T-cell (primary cell): Measurements from ENCODE around the gene C20orf173. TPM values are rescaled to one million over a fixed set of nuclear protein-coding genes. Genes with fewer than 3 reads are reported as not detected.

ENCODE experiments used
- ATAC-seq, 4 experiments: fragments of 200-7000 bp in 3 of 4; fragments of 150-1000 bp in 1 of 4; cut with Tn5 transposase; replicated peaks in 1 of 4; 1 replicate in 3 of 4; 2 replicates in 1 of 4; pipeline ENCODE4 v1.10.0; 2021; ENCODE audit warnings: moderate library complexity in 3 of 4, mild to moderate bottlenecking in 2 of 4, moderate number of reproducible peaks in 1 of 4
- CTCF ChIA-PET, 2 donors: fragments of 300-600 bp; sonication (Branson Sonifier 250); formaldehyde crosslinking; loops; one replicate each; lab custom pipeline; 2022; ENCODE audit warnings: antibody characterized with exemption in 2 of 2; lab: Charles Lee
- POLR2A ChIA-PET, 2 donors: fragments of 300-600 bp; sonication (Branson Sonifier 250); formaldehyde crosslinking; loops; one replicate each; lab custom pipeline; 2022; ENCODE audit warnings: antibody characterized with exemption in 2 of 2; lab: Charles Lee
- DNase-seq, 35 experiments: peaks; one replicate each; pipeline versions ENCODE4 v3.0.0 to v3.0.0-alpha.2; 2013 to 2023
- H3K27ac ChIP-seq: one replicate; pipeline ENCODE4 v1.5.1; 2013; ENCODE audit warnings: low read length
- H3K27me3 ChIP-seq, 2 experiments: replicated peaks in 1 of 2; 1 replicate in 1 of 2; 2 replicates in 1 of 2; pipeline versions ENCODE4 v1.6.1 to v1.7.0; 2013; ENCODE audit warnings: low read length in 1 of 2, mixed read lengths in 1 of 2; ENCODE audit not compliant: control insufficient read depth in 2 of 2, insufficient read depth in 2 of 2; ENCODE audit errors: extremely low read depth in 1 of 2
- H3K36me3 ChIP-seq, 2 donors: 1 replicate in 1 of 2; 2 replicates in 1 of 2; pipeline versions ENCODE4 v1.6.1 to v1.7.0; 2013; ENCODE audit warnings: low read length in 1 of 2; ENCODE audit not compliant: control insufficient read depth in 2 of 2, insufficient read depth in 1 of 2; ENCODE audit errors: extremely low read depth in 1 of 2
- H3K4me1 ChIP-seq, 2 experiments: 1 replicate in 1 of 2; 2 replicates in 1 of 2; pipeline versions ENCODE4 v1.6.1 to v1.7.0; 2013; ENCODE audit warnings: low read length in 2 of 2, mixed read lengths in 1 of 2; ENCODE audit not compliant: insufficient read depth in 2 of 2, control insufficient read depth in 1 of 2; ENCODE audit errors: extremely low read depth in 1 of 2
- H3K4me3 ChIP-seq, 2 donors: 1 replicate in 1 of 2; 2 replicates in 1 of 2; pipeline versions ENCODE4 v1.5.1 to v1.7.0; 2013; ENCODE audit warnings: mild to moderate bottlenecking in 2 of 2, low read length in 1 of 2, moderate library complexity in 1 of 2; ENCODE audit not compliant: control insufficient read depth in 1 of 2; ENCODE audit errors: extremely low read depth in 1 of 2
- H3K9me3 ChIP-seq: 2 replicates; pipeline ENCODE4 v1.7.0; 2013
- H3K27ac Mint-ChIP-seq, 2 donors: one replicate each; pipeline ENCODE4 v1.8.0; 2020 to 2021; ENCODE audit warnings: mild to moderate bottlenecking in 2 of 2, mixed read lengths in 2 of 2
- H3K27me3 Mint-ChIP-seq, 2 donors: one replicate each; pipeline ENCODE4 v1.8.0; 2021 to 2022; ENCODE audit warnings: mixed read lengths in 2 of 2
- H3K36me3 Mint-ChIP-seq: one replicate; pipeline ENCODE4 v1.8.0; 2021; ENCODE audit warnings: mixed read lengths
- H3K4me1 Mint-ChIP-seq, 3 donors: one replicate each; pipeline ENCODE4 v1.8.0; 2020 to 2022; ENCODE audit warnings: mixed read lengths in 3 of 3, mild to moderate bottlenecking in 1 of 3
- H3K4me3 Mint-ChIP-seq, 3 donors: one replicate each; pipeline ENCODE4 v1.8.0; 2020 to 2022; ENCODE audit warnings: mild to moderate bottlenecking in 3 of 3, mixed read lengths in 3 of 3, moderate library complexity in 3 of 3
- H3K9me3 Mint-ChIP-seq, 3 donors: one replicate each; pipeline ENCODE4 v1.8.0; 2020 to 2022; ENCODE audit warnings: mixed read lengths in 3 of 3
- WGBS: methylation state at CpG from one replicate; pipeline ENCODE4 v1.1.5; 2013; ENCODE audit warnings: missing lambda C conversion rate; ENCODE audit not compliant: insufficient coverage; 5-methylcytosine and 5-hydroxymethylcytosine counted together
- total RNA-seq, 35 experiments: library from RNA in 6 of 35; stranded (reverse) in 6 of 35; fragments of 120-200 nt in 1 of 35; gene quantifications; one replicate each; pipeline versions ENCODE4 v1.2.1 to v1.2.4 and lab custom pipeline; 2013 to 2026

The C20orf173 gene, protein sequence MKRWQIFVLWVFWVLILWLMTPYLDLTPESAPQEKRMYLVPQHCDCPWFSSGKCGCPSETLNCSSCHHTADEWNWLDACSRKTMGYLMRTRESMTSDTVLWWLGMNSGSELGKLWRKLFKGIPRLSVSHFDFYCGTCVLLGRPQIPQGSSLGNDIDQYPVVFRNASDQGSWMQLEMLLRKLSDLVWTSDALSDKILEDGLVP
- not detected for total RNA-seq
- not detected for total RNA-seq (2013)
- 0 reads per million in 29 experiments for total RNA-seq (lab: John Stamatoyannopoulos, UW)

DNA sequence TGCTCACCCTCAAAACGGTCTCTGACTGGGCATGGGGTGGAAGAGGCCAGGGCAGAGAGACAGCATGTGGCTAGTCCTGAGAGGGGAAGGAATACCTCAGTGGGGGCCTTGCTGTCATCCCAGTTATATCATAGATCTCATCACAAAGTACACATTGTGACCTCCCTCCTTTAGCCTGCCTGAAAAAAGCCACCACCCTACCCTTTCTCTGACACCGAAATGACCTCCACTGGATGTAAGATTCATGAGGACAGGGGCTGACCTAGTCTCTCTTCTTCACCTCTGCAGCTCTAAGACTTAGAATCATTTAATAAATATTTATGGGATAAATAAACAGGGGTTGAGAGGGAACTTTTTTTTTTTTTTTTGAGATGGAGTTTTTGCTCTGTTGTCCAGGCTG is at the start of gene C20orf173:
TSS of gene C20orf173 (minus strand) at position 101 of the 400 bp plus-strand sequence. CDS start 279 bp downstream, outside the sequence.
- Mint-ChIP-seq H3K27ac (no peak within 1 kb of the TSS), H3K36me3 (no peaks in the 10 kb centered on the region), H3K4me1 (no peaks in the 10 kb centered on the region), H3K9me3 (no peaks in the 10 kb centered on the region), H3K27me3 (no peaks in the 10 kb centered on the region), H3K4me3 (no peak within 1 kb of the TSS)
- ATAC-seq (no peak), DNase-seq (no peak)
- ChIA-PET POLR2A (interaction anchor here in 1 of 2 donors (0.6 kb wide), 1 partner anchor 13 kb away, joined by 3 read pairs; no protein-coding TSS in a partner anchor), CTCF (interaction anchor here (0.7 kb wide), 2 partner anchors 11 to 75 kb away, joined by 3 to 5 read pairs; no protein-coding TSS in a partner anchor)
- H3K27ac ChIP-seq = no peak within 1 kb of the TSS
- no peaks in the 10 kb centered on the region for H3K9me3 ChIP-seq
- H3K4me3 ChIP-seq = no peak within 1 kb of the TSS
- no peaks in the 10 kb centered on the region for H3K4me1 ChIP-seq
- H3K27me3 ChIP-seq = no peaks in the 10 kb centered on the region
- H3K36me3 ChIP-seq = no peaks in the 10 kb centered on the region
- no CpG with 5 or more reads among the region's 2 CpGs for WGBS

DNA sequence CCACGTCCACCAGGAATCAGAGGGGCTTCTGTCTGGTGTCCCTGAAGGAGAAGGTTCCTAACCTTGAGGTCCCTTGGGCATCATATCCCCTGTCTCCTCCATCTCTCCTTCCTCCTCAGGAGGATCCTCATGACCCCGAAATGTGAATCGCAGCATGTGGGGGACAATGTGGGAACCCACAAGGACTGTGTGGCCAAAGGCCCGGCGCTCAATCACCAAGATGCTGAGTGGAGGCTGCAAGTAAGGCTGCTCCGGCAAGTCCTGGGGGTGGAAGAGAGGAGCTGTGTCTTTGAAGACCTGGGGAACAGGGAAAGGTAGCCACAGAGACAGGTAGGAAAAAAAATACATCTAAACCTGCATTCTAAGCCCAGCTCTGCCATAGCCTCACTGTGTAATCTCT is 49.7 kb upstream of the C20orf173 start:
- no peaks in the 10 kb centered on the region for H3K9me3 ChIP-seq
- no peak overlapping the region for H3K27ac Mint-ChIP-seq
- no peak overlapping the region for H3K4me3 Mint-ChIP-seq
- peaks cover 0 to 4% of the 10 kb centered on the region in 2 donors for H3K27me3 Mint-ChIP-seq
- no peak for DNase-seq
- no peaks in the 10 kb centered on the region for H3K36me3 Mint-ChIP-seq
- no peaks in the 10 kb centered on the region for H3K4me1 ChIP-seq
- H3K9me3 Mint-ChIP-seq = peaks cover 2 to 6% (median 4%) of the 10 kb centered on the region in 3 donors
- CTCF ChIA-PET = no interaction called here
- POLR2A ChIA-PET = no interaction called here
- H3K4me1 Mint-ChIP-seq = no peaks in the 10 kb centered on the region
- peaks cover 0 to 2% of the 10 kb centered on the region in 2 donors for H3K36me3 ChIP-seq
- no peak overlapping the region for H3K4me3 ChIP-seq
- peaks cover 0 to 18% of the 10 kb centered on the region in 2 experiments for H3K27me3 ChIP-seq
- no peak for ATAC-seq
- 100% methylated on average over 1 of the region's 6 CpGs for WGBS
- H3K27ac ChIP-seq = no peak overlapping the region

DNA sequence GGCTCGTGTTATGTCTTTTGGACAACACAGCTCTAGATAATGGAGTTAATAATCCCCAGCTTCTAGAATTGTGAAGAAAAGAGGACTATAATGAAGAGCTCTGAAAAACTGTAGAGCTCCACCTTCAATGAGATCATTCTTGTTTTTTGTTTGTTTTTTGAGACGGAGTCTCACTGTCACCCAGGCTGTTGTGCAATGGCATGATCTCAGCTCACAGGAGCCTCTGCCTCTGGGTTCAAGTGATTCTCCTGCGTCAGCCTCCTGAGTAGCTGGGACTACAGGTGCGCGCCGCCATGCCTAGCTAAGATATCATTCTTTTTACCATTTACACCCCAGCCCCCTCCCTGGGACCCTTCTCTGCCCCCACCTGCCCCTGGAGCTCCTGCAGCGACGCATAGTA is 49.0 kb upstream of the C20orf173 start:
- peaks cover 0 to 4% of the 10 kb centered on the region in 2 donors for H3K27me3 Mint-ChIP-seq
- POLR2A ChIA-PET = no interaction called here

DNA sequence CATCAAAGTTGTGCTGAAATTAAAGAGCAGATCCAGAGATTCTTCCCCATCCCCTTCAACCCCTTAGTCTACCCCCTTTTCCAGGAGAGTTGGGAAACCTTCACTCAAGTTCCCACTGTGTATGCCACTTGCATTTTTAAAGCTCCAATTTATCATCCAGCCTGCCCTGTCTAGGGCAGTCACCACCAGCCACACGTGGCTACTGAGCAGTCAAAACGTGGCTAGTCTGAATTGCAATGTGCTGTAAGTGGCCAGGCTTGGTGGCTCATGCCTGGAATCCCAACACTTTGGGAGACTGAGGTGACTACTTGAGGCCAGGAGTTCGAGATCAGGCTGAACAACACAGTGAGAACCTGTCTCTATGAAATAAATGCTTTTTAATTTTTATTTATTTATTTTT is 47.4 kb upstream of the C20orf173 start:
- Mint-ChIP-seq H3K27ac (no peak overlapping the region), H3K4me1 (no peaks in the 10 kb centered on the region), H3K27me3 (peaks cover 0 to 4% of the 10 kb centered on the region in 2 donors), H3K9me3 (peaks cover 4 to 11% (median 9%) of the 10 kb centered on the region in 3 donors), H3K4me3 (no peak overlapping the region), H3K36me3 (peaks cover 4% of the 10 kb centered on the region)
- Histone ChIP-seq H3K4me1 (no peaks in the 10 kb centered on the region), H3K36me3 (no peaks in the 10 kb centered on the region), H3K27me3 (peaks cover 0 to 13% of the 10 kb centered on the region in 2 experiments), H3K4me3 (no peak overlapping the region), H3K27ac (no peak overlapping the region), H3K9me3 (no peaks in the 10 kb centered on the region)
- ChIA-PET CTCF (no interaction called here), POLR2A (no interaction called here)
- ATAC-seq (no peak), DNase-seq (no peak)
- no CpG with 5 or more reads among the region's 3 CpGs for WGBS

More for the DNA sequence above, 49.0 kb upstream of the C20orf173 start:
- no peak overlapping the region for H3K4me3 ChIP-seq
- no peak overlapping the region for H3K27ac ChIP-seq
- peaks cover 0 to 18% of the 10 kb centered on the region in 2 experiments for H3K27me3 ChIP-seq
- H3K36me3 ChIP-seq = peaks cover 0 to 2% of the 10 kb centered on the region in 2 donors
- CTCF ChIA-PET = no interaction called here
- no peak for ATAC-seq
- H3K4me3 Mint-ChIP-seq = no peak overlapping the region
- H3K27ac Mint-ChIP-seq = no peak overlapping the region
- peaks cover 4 to 6% (median 4%) of the 10 kb centered on the region in 3 donors for H3K9me3 Mint-ChIP-seq
- H3K4me1 Mint-ChIP-seq = no peaks in the 10 kb centered on the region
- H3K36me3 Mint-ChIP-seq = no peaks in the 10 kb centered on the region
- DNase-seq = no peak
- no peaks in the 10 kb centered on the region for H3K9me3 ChIP-seq
- no peaks in the 10 kb centered on the region for H3K4me1 ChIP-seq
- WGBS = no CpG with 5 or more reads among the region's 8 CpGs

DNA sequence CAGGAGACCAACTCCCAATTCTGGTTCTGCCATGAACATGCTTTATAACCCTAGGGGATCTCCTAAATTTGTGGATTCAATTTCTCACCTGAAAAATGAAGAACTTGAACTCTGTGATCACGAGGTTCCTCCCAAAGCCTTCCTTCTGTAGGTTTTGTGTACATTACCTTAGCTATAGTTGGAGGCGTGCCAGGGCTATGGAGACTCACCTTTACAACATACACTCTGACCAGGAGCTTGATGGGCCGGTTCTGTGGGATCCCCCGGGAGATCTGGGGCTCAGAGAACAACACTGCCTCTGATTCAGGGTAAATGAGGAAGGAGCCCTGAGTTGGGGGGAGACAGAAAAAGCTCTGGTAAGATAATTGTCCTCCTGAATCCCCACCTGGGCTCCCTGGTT is 46.5 kb upstream of the C20orf173 start:
- Histone ChIP-seq H3K4me1 (no peaks in the 10 kb centered on the region), H3K9me3 (no peaks in the 10 kb centered on the region), H3K36me3 (no peaks in the 10 kb centered on the region), H3K27ac (no peak overlapping the region), H3K4me3 (no peak overlapping the region), H3K27me3 (peaks cover 0 to 13% of the 10 kb centered on the region in 2 experiments)
- no peak overlapping the region for H3K27ac Mint-ChIP-seq
- CTCF ChIA-PET = no interaction called here
- POLR2A ChIA-PET = no interaction called here
- H3K9me3 Mint-ChIP-seq = peaks cover 4 to 5% (median 5%) of the 10 kb centered on the region in 3 donors
- no peak overlapping the region for H3K4me3 Mint-ChIP-seq
- H3K4me1 Mint-ChIP-seq = no peaks in the 10 kb centered on the region
- peaks cover 0 to 4% of the 10 kb centered on the region in 2 donors for H3K27me3 Mint-ChIP-seq
- H3K36me3 Mint-ChIP-seq = peaks cover 4% of the 10 kb centered on the region
- no CpG with 5 or more reads among the region's 4 CpGs for WGBS
- ATAC-seq (no peak), DNase-seq (no peak)

DNA sequence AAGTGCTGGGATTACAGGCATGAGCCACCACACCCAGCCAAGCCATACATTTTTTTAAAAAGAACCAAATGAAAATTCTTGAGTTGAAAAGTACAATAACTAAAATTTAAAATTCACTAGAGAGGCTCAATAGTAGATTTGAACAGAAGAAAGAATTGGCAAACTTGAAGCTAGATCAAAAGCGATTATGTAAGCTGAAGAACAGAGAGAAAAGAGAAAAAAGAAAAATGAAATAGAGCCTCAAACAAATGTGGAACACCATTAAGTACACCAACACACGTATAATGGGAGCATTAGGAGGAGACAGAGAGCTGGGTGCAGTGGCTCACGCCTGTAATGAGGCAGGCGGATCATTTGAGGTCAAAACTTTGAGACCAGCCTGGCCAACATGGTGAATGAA is 43.4 kb upstream of the C20orf173 start:
- no peaks in the 10 kb centered on the region for H3K4me1 ChIP-seq
- H3K4me3 ChIP-seq = no peak overlapping the region
- Mint-ChIP-seq H3K4me1 (no peaks in the 10 kb centered on the region), H3K36me3 (peaks cover 4% of the 10 kb centered on the region), H3K27ac (no peak overlapping the region), H3K27me3 (peaks cover 0 to 4% of the 10 kb centered on the region in 2 donors), H3K4me3 (no peak overlapping the region), H3K9me3 (peaks cover 4 to 5% (median 5%) of the 10 kb centered on the region in 3 donors)
- WGBS = no CpG with 5 or more reads among the region's 4 CpGs
- ATAC-seq (no peak), DNase-seq (no peak)
- POLR2A ChIA-PET = no interaction called here
- no peak overlapping the region for H3K27ac ChIP-seq
- H3K9me3 ChIP-seq = no peaks in the 10 kb centered on the region
- CTCF ChIA-PET = no interaction called here
- H3K36me3 ChIP-seq = no peaks in the 10 kb centered on the region
- peaks cover 0 to 3% of the 10 kb centered on the region in 2 experiments for H3K27me3 ChIP-seq
